SK-N-SH treated with all-trans-retinoic acid at 6 μM for 48 hours (cell line): ENCODE results near the gene CNEP1R1.

ENCODE experiments used
- ATAC-seq: fragments of 200-7000 bp; cut with Tn5 transposase; 3 replicates; pipeline ENCODE4 v1.9.1; 2020; ENCODE audit warnings: mild to moderate bottlenecking, moderate library complexity
- ARNTL ChIP-seq: fragments of 450-650 bp; formaldehyde crosslinking; IDR thresholded peaks from 2 replicates; pipeline ENCODE4 v1.5.0; 2020; ENCODE audit warnings: low read depth, mild to moderate bottlenecking, moderate library complexity, borderline replicate concordance
- BACH2 ChIP-seq: fragments of 250-450 bp; sonication (Bioruptor Pico); IDR thresholded peaks from 2 replicates; pipeline ENCODE4 v1.9.0; 2021; ENCODE audit warnings: mild to moderate bottlenecking, borderline replicate concordance
- CSRNP3 ChIP-seq: fragments of 250-450 bp; sonication (Bioruptor Pico); IDR thresholded peaks from 2 replicates; pipeline ENCODE4 v1.5.1; 2021; ENCODE audit warnings: mild to moderate bottlenecking, moderate library complexity
- ESRRG ChIP-seq: fragments of 250-450 bp; sonication (Bioruptor Pico); IDR thresholded peaks from 2 replicates; pipeline ENCODE4 v1.6.1; 2021; ENCODE audit warnings: mild to moderate bottlenecking
- GLIS3 ChIP-seq: fragments of 250-450 bp; sonication (Bioruptor Pico); IDR thresholded peaks from 2 replicates; pipeline ENCODE4 v1.5.0; 2020; ENCODE audit warnings: mild to moderate bottlenecking, moderate library complexity
- ISL1 ChIP-seq: fragments of 250-450 bp; sonication (Bioruptor Pico); IDR thresholded peaks from 2 replicates; pipeline ENCODE4 v2.1.2; 2022; ENCODE audit warnings: mild to moderate bottlenecking, moderate library complexity
- OSR1 ChIP-seq: fragments of 250-450 bp; sonication (Bioruptor Pico); IDR thresholded peaks from 2 replicates; pipeline ENCODE4 v1.8.0; 2022; ENCODE audit warnings: moderate library complexity, mild to moderate bottlenecking, inconsistent platforms
- PATZ1 ChIP-seq: fragments of 250-450 bp; sonication (Bioruptor Pico); IDR thresholded peaks from 2 replicates; pipeline ENCODE4 v1.8.0; 2020; ENCODE audit warnings: mild to moderate bottlenecking, moderate library complexity, borderline replicate concordance
- POU6F1 ChIP-seq: fragments of 250-450 bp; sonication (Bioruptor Pico); IDR thresholded peaks from 2 replicates; pipeline ENCODE4 v1.8.0; 2021; ENCODE audit warnings: low read depth, mild to moderate bottlenecking, moderate library complexity, borderline replicate concordance
- PPARA ChIP-seq: fragments of 250-450 bp; sonication (Bioruptor Pico); IDR thresholded peaks from 2 replicates; pipeline ENCODE4 v1.5.0; 2020; ENCODE audit warnings: mild to moderate bottlenecking, borderline replicate concordance
- RARB ChIP-seq: fragments of 250-450 bp; sonication (Bioruptor Pico); IDR thresholded peaks from 2 replicates; pipeline ENCODE4 v1.8.0; 2021; ENCODE audit warnings: mild to moderate bottlenecking, moderate library complexity
- TCF4 ChIP-seq: fragments of 250-450 bp; sonication (Bioruptor Pico); IDR thresholded peaks from 2 replicates; pipeline ENCODE4 v1.8.0; 2021; ENCODE audit warnings: mild to moderate bottlenecking, moderate library complexity, borderline replicate concordance
- ZFP30 ChIP-seq: fragments of 450-650 bp; formaldehyde crosslinking; IDR thresholded peaks from 2 replicates; pipeline ENCODE4 v1.5.0; 2022; ENCODE audit warnings: mild to moderate bottlenecking, moderate library complexity
- ZNF565 ChIP-seq: fragments of 450-650 bp; formaldehyde crosslinking; conservative IDR thresholded peaks from 2 replicates; pipeline ENCODE4 v1.5.0; 2020; ENCODE audit warnings: low read depth, mild to moderate bottlenecking, moderate library complexity
- ZNF70 ChIP-seq: fragments of 450-650 bp; formaldehyde crosslinking; IDR thresholded peaks from 2 replicates; pipeline ENCODE4 v1.5.0; 2020; ENCODE audit warnings: mild to moderate bottlenecking, moderate library complexity
- ZNF8 ChIP-seq: fragments of 450-650 bp; formaldehyde crosslinking; IDR thresholded peaks from 2 replicates; pipeline ENCODE4 v1.5.0; 2020; ENCODE audit warnings: mild to moderate bottlenecking, moderate library complexity
- TF ChIP-seq, protein P1 (sequence below): fragments of 250-450 bp; sonication (Bioruptor Pico); IDR thresholded peaks from 2 replicates; pipeline ENCODE4 v1.5.1; 2020; ENCODE audit warnings: low read depth, mild to moderate bottlenecking, moderate library complexity
- TF ChIP-seq, protein P2 (sequence below): fragments of 250-450 bp; sonication (Bioruptor Pico); IDR thresholded peaks from 2 replicates; pipeline ENCODE4 v1.5.0; 2020; ENCODE audit warnings: mild to moderate bottlenecking, moderate library complexity

The CNEP1R1 gene

DNA sequence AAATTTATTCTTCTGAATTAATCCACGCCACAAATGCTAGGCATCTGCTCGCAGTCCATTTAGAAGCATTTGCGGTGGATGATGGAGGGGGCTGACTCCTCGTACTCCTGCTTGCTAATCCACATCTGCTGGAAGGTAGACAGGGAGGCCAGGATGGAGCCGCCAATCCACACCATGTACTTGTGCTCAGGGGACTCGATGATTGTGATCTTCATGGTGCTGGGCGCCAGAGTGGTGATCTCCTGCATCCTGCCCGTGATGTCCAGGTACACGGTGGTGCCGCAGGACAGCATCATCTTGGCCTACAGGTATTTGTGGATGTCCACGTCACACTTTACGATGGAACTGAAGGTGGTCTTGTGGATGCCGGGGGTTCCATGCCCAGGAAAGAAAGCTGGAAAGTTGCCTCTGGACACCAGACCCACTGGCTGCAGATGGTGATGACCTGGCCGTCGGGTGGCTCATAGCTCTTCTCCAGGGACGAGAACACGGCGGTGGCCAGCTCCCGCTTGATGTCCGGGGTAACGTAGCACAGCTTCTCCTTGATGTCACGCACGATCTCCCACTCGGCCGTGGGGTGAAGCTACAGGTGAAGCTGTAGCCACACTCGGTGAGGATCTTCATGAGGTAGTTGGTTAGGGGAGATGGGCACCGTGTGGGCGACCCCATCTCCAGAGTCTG lies 33.2 kb downstream of the CNEP1R1 start:
- ATAC-seq = no peak
- TF ChIP-seq PPARA (CRISPR knock-in tag) (no peak), POU6F1 (CRISPR knock-in tag) (no peak), GLIS3 (CRISPR knock-in tag) (no peak), ZFP30 (CRISPR knock-in tag) (no peak), PATZ1 (CRISPR knock-in tag) (no peak), ARNTL (CRISPR knock-in tag) (no peak), RARB (CRISPR knock-in tag) (no peak), TCF4 (CRISPR knock-in tag) (no peak), BACH2 (CRISPR knock-in tag) (no peak), ZNF70 (CRISPR knock-in tag) (no peak), OSR1 (CRISPR knock-in tag) (no peak), ESRRG (no peak), ZNF565 (CRISPR knock-in tag) (no peak)
- TF ChIP-seq, protein P1, sequence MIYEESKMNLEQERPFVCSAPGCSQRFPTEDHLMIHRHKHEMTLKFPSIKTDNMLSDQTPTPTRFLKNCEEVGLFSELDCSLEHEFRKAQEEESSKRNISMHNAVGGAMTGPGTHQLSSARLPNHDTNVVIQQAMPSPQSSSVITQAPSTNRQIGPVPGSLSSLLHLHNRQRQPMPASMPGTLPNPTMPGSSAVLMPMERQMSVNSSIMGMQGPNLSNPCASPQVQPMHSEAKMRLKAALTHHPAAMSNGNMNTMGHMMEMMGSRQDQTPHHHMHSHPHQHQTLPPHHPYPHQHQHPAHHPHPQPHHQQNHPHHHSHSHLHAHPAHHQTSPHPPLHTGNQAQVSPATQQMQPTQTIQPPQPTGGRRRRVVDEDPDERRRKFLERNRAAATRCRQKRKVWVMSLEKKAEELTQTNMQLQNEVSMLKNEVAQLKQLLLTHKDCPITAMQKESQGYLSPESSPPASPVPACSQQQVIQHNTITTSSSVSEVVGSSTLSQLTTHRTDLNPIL (CRISPR knock-in tag) = no peak

- ATAC-seq = no peak
- TF ChIP-seq ZNF8 (no peak), ISL1 (CRISPR knock-in tag) (no peak), POU6F1 (CRISPR knock-in tag) (no peak), GLIS3 (CRISPR knock-in tag) (no peak)
- TF ChIP-seq, protein P2, sequence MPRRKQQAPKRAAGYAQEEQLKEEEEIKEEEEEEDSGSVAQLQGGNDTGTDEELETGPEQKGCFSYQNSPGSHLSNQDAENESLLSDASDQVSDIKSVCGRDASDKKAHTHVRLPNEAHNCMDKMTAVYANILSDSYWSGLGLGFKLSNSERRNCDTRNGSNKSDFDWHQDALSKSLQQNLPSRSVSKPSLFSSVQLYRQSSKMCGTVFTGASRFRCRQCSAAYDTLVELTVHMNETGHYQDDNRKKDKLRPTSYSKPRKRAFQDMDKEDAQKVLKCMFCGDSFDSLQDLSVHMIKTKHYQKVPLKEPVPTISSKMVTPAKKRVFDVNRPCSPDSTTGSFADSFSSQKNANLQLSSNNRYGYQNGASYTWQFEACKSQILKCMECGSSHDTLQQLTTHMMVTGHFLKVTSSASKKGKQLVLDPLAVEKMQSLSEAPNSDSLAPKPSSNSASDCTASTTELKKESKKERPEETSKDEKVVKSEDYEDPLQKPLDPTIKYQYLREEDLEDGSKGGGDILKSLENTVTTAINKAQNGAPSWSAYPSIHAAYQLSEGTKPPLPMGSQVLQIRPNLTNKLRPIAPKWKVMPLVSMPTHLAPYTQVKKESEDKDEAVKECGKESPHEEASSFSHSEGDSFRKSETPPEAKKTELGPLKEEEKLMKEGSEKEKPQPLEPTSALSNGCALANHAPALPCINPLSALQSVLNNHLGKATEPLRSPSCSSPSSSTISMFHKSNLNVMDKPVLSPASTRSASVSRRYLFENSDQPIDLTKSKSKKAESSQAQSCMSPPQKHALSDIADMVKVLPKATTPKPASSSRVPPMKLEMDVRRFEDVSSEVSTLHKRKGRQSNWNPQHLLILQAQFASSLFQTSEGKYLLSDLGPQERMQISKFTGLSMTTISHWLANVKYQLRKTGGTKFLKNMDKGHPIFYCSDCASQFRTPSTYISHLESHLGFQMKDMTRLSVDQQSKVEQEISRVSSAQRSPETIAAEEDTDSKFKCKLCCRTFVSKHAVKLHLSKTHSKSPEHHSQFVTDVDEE (CRISPR knock-in tag) = no peak
Measured at GRCh38 chr16:50059111-50059510, 34.1 kb downstream of the CNEP1R1 start.

DNA sequence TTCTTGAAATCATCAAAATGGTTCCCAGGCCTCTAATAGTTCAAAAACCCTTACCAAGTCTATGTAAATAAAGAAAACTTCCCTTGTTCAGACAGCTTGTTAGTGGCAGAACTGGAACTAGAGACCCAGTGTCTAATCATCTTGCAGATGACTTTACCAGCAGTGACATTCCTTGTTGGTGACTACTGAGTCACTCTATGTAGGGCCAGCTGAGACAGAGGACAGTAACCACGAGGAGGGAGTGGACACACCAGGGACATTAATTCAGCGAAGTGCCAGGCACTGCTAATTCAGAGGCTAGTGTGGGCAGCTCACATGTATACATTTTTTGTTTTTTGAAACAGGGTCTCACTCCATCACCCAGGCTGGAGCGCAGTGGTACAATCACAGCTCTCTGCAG lies 34.6 kb downstream of the CNEP1R1 start:
- ATAC-seq = no peak
- no peak for TF ChIP-seq RARB (CRISPR knock-in tag)
- TF ChIP-seq ARNTL (CRISPR knock-in tag) = no peak
- no peak for TF ChIP-seq ZFP30 (CRISPR knock-in tag)
- no peak for TF ChIP-seq ESRRG
- TF ChIP-seq BACH2 (CRISPR knock-in tag) = no peak
- TF ChIP-seq, protein P1 (CRISPR knock-in tag) = no peak
- TF ChIP-seq, protein P2 (CRISPR knock-in tag) = no peak
- no peak for TF ChIP-seq PATZ1 (CRISPR knock-in tag)
- no peak for TF ChIP-seq CSRNP3 (CRISPR knock-in tag)
